Smooth muscle cell (in vitro differentiated cells): ENCODE data around the gene BORCS6. TPM values are rescaled to one million over a fixed set of nuclear protein-coding genes. Genes with fewer than 3 reads are reported as not detected.

Source experiments
- DNase-seq: peaks from one replicate; lab custom pipeline; 2025; ENCODE audit not compliant: unreplicated experiment; lab: John Stamatoyannopoulos, UW
- H2AFZ ChIP-seq: fragments of 200-600 bp; sonication (generic); 2 replicates; pipeline ENCODE4 v1.6.0; 2016; ENCODE audit warnings: antibody characterized with exemption, low read depth, mild to moderate bottlenecking
- H3F3A ChIP-seq: fragments of 200-600 bp; sonication (generic); 2 replicates; pipeline ENCODE4 v1.6.0; 2017; ENCODE audit warnings: antibody characterized with exemption, low read depth
- H3K27ac ChIP-seq: fragments of 200-600 bp; sonication (generic); 2 replicates; pipeline ENCODE4 v1.5.1; 2016; ENCODE audit warnings: low read depth, mild to moderate bottlenecking
- H3K27me3 ChIP-seq: fragments of 200-600 bp; sonication (generic); 2 replicates; pipeline ENCODE4 v1.6.1; 2016; ENCODE audit warnings: low read depth, mild to moderate bottlenecking
- H3K36me3 ChIP-seq: fragments of 200-600 bp; sonication (generic); 2 replicates; pipeline ENCODE4 v1.5.1; 2016; ENCODE audit warnings: low read depth
- H3K4me1 ChIP-seq: fragments of 200-600 bp; sonication (generic); 2 replicates; pipeline ENCODE4 v1.5.1; 2016; ENCODE audit warnings: low read depth
- H3K4me2 ChIP-seq: fragments of 200-600 bp; sonication (generic); 2 replicates; pipeline ENCODE4 v1.6.0; 2016; ENCODE audit warnings: mild to moderate bottlenecking
- H3K4me3 ChIP-seq: fragments of 200-600 bp; sonication (generic); 2 replicates; pipeline ENCODE4 v1.5.1; 2016; ENCODE audit warnings: mild to moderate bottlenecking
- H3K79me2 ChIP-seq: fragments of 200-600 bp; sonication (generic); 2 replicates; pipeline ENCODE4 v1.6.0; 2016; ENCODE audit warnings: low read depth, mild to moderate bottlenecking
- H3K9ac ChIP-seq: fragments of 200-600 bp; sonication (generic); 2 replicates; pipeline ENCODE4 v1.6.0; 2016; ENCODE audit warnings: low read depth
- H3K9me3 ChIP-seq: fragments of 200-600 bp; sonication (generic); replicated peaks from 2 replicates; pipeline ENCODE4 v1.5.1; 2016; ENCODE audit warnings: low read depth
- H4K20me1 ChIP-seq: fragments of 200-600 bp; sonication (generic); 2 replicates; pipeline ENCODE4 v1.6.0; 2016; ENCODE audit warnings: low read depth
- CTCF ChIP-seq: fragments of 200-600 bp; sonication (generic); IDR thresholded peaks from 2 replicates; pipeline ENCODE4 v1.5.1; 2017; ENCODE audit warnings: borderline replicate concordance, mild to moderate bottlenecking, antibody characterized with exemption; ENCODE audit not compliant: insufficient read depth, poor library complexity, severe bottlenecking
- WGBS: methylation state at CpG from one replicate; pipeline ENCODE4 v1.1.7; 2016; ENCODE audit warnings: low lambda C conversion rate; 5-methylcytosine and 5-hydroxymethylcytosine counted together
- microRNA counts: library from miRNA; unstranded; fragments of <30 nt; microRNA quantifications from one replicate; lab custom pipeline; 2016
- microRNA-seq: library from miRNA; unstranded; fragments of <30 nt; microRNA quantifications from one replicate; pipeline ENCODE4, GENCODE V29; 2016; ENCODE audit warnings: borderline number of aligned reads
- polyA plus RNA-seq: library from polyadenylated mRNA; unstranded; fragments of >200 nt; fragmentation: Nextera tagmentation; extraction: Ambion mirVana; gene quantifications from 2 replicates; pipeline ENCODE4 v1.2.1, GENCODE V29; 2016
- total RNA-seq: library from RNA; depleted of rRNA; stranded (reverse); fragments of >200 nt; gene quantifications from 2 replicates; pipeline ENCODE4 v1.2.3, GENCODE V29; 2014

Gene BORCS6
- total and polyA plus RNA-seq, 2 experiments from 2014 or later, result 3.2 to 6.3 TPM

GRCh38 chr17:8140065-8141029 is 49.6 kb downstream of the BORCS6 start:
- Histone ChIP-seq H3K27ac (no peak overlapping the region), H3F3A (peaks cover 21% of the 10 kb centered on the region), H3K4me1 (no peaks in the 10 kb centered on the region), H3K4me2 (no peak overlapping the region), H3K27me3 (no peaks in the 10 kb centered on the region), H3K79me2 (no peaks in the 10 kb centered on the region), H3K9me3 (no peaks in the 10 kb centered on the region), H4K20me1 (peaks cover 41% of the 10 kb centered on the region), H3K9ac (no peak overlapping the region), H3K4me3 (no peak overlapping the region), H2AFZ (no peak overlapping the region), H3K36me3 (no peaks in the 10 kb centered on the region)
- WGBS, result 91% methylated on average over 18 of the region's 18 CpGs
- DNase-seq, result no peak
- TF ChIP-seq CTCF, result no peak

GRCh38 chr17:8138672-8139371 is 51.2 kb downstream of the BORCS6 start:
- TF ChIP-seq CTCF, result peak; percentile 78
- no peak overlapping the region for H2AFZ ChIP-seq
- H4K20me1 ChIP-seq, result peaks cover 28% of the 10 kb centered on the region
- no peaks in the 10 kb centered on the region for H3K27me3 ChIP-seq
- no peaks in the 10 kb centered on the region for H3K9me3 ChIP-seq
- H3K79me2 ChIP-seq, result no peaks in the 10 kb centered on the region
- H3K4me3 ChIP-seq, result peak overlapping the region; percentile 54
- H3K36me3 ChIP-seq, result no peaks in the 10 kb centered on the region
- H3K9ac ChIP-seq, result peak overlapping the region; percentile 23
- peak overlapping the region; percentile 85 for H3K4me2 ChIP-seq
- peak; percentile 86 for DNase-seq
- H3K4me1 ChIP-seq, result no peaks in the 10 kb centered on the region
- WGBS, result 1% methylated on average over 46 of the region's 46 CpGs
- H3F3A ChIP-seq, result peaks cover 21% of the 10 kb centered on the region
- peak overlapping the region; percentile 74 for H3K27ac ChIP-seq

GRCh38 chr17:8138374-8138671 is 51.7 kb downstream of the BORCS6 start:
- no peak for DNase-seq
- no peaks in the 10 kb centered on the region for H3K79me2 ChIP-seq
- no peaks in the 10 kb centered on the region for H3K36me3 ChIP-seq
- peak overlapping the region; percentile 47 for H3K4me3 ChIP-seq
- peak overlapping the region; percentile 25 for H3K9ac ChIP-seq
- H3K4me2 ChIP-seq, result peak overlapping the region; percentile 85
- TF ChIP-seq CTCF, result no peak
- WGBS, result 2% methylated on average over 7 of the region's 7 CpGs
- H3K9me3 ChIP-seq, result no peaks in the 10 kb centered on the region
- H3K27me3 ChIP-seq, result no peaks in the 10 kb centered on the region
- peaks cover 21% of the 10 kb centered on the region for H3F3A ChIP-seq
- H3K27ac ChIP-seq, result peak overlapping the region; percentile 46
- no peak overlapping the region for H2AFZ ChIP-seq
- peaks cover 27% of the 10 kb centered on the region for H4K20me1 ChIP-seq
- no peaks in the 10 kb centered on the region for H3K4me1 ChIP-seq

MicroRNA genes within 50 kb of the gene (microRNA counts, 767-probe panel; counts per million panel counts)
- 183 counts per million for microRNA hsa-miR-4521 (lab: Ali Mortazavi, UCI)

Small RNA genes lying within 50 kb of the gene (microRNA-seq; reads per million reads assigned to microRNA genes)
- gene MIR4521 (24.0 reads per million, percentile 32 among the genes with 10 or more reads in this experiment), gene MIR6883 (not detected)

Other genes with a start within 250 kb of the BORCS6 start
- gene GUCY2D, start 187.6 kb downstream of the BORCS6 start, total RNA-seq, result 0.09 TPM in 1 of 2 replicates, not detected in the other
- 0.30 and 0.57 TPM in 2 replicates for gene GUCY2D, start 187.6 kb downstream of the BORCS6 start, polyA plus RNA-seq
- 0.18 and 0.27 TPM in 2 replicates for gene ALOX15B, start 151.1 kb downstream of the BORCS6 start, total RNA-seq
- gene ALOX15B, start 151.1 kb downstream of the BORCS6 start, polyA plus RNA-seq, result 0.69 and 1.1 TPM in 2 replicates
- 4.7 and 4.9 TPM in 2 replicates for gene ALOX12B, start 102.5 kb downstream of the BORCS6 start, total RNA-seq
- 3.0 and 3.7 TPM in 2 replicates for gene ALOX12B, start 102.5 kb downstream of the BORCS6 start, polyA plus RNA-seq
- gene ALOXE3, start 71.7 kb downstream of the BORCS6 start, total RNA-seq, result 1.1 and 1.7 TPM in 2 replicates
- 0.25 and 2.3 TPM in 2 replicates for gene ALOXE3, start 71.7 kb downstream of the BORCS6 start, polyA plus RNA-seq
- gene HES7, start 66.1 kb downstream of the BORCS6 start, total RNA-seq, result not detected in 2 replicates
- not detected in 2 replicates for gene HES7, start 66.1 kb downstream of the BORCS6 start, polyA plus RNA-seq
- 25.8 and 29.0 TPM in 2 replicates for gene PER1, start 37.8 kb downstream of the BORCS6 start, total RNA-seq
- gene PER1, start 37.8 kb downstream of the BORCS6 start, polyA plus RNA-seq, result 55.2 and 85.9 TPM in 2 replicates
- 5.7 and 8.1 TPM in 2 replicates for gene VAMP2, start 27.2 kb downstream of the BORCS6 start, total RNA-seq
- 20.1 and 28.9 TPM in 2 replicates for gene VAMP2, start 27.2 kb downstream of the BORCS6 start, polyA plus RNA-seq
- 66.7 and 88.4 TPM in 2 replicates for gene TMEM107, start 13.8 kb downstream of the BORCS6 start, total RNA-seq
- gene TMEM107, start 13.8 kb downstream of the BORCS6 start, polyA plus RNA-seq, result 36.0 and 36.5 TPM in 2 replicates
- gene AURKB, start 20.4 kb upstream of the BORCS6 start, total RNA-seq, result 10.5 and 16.6 TPM in 2 replicates
- 31.7 and 33.5 TPM in 2 replicates for gene AURKB, start 20.4 kb upstream of the BORCS6 start, polyA plus RNA-seq
- gene CTC1, start 57.9 kb upstream of the BORCS6 start, total RNA-seq, result 1.4 and 3.8 TPM in 2 replicates
- gene CTC1, start 57.9 kb upstream of the BORCS6 start, polyA plus RNA-seq, result 1.8 and 6.0 TPM in 2 replicates
- 9.9 and 22.1 TPM in 2 replicates for gene PFAS, start 59.1 kb upstream of the BORCS6 start, total RNA-seq
- 10.4 and 12.8 TPM in 2 replicates for gene PFAS, start 59.1 kb upstream of the BORCS6 start, polyA plus RNA-seq
- gene RANGRF, start 98.5 kb upstream of the BORCS6 start, total RNA-seq, result 10.1 and 13.4 TPM in 2 replicates
- gene RANGRF, start 98.5 kb upstream of the BORCS6 start, polyA plus RNA-seq, result 36.0 and 44.9 TPM in 2 replicates
- 0.90 and 1.6 TPM in 2 replicates for gene SLC25A35, start 105.2 kb upstream of the BORCS6 start, total RNA-seq
- gene SLC25A35, start 105.2 kb upstream of the BORCS6 start, polyA plus RNA-seq, result 2.1 and 2.6 TPM in 2 replicates
- gene ARHGEF15, start 120.1 kb upstream of the BORCS6 start, total RNA-seq, result not detected in 2 replicates
- gene ARHGEF15, start 120.1 kb upstream of the BORCS6 start, polyA plus RNA-seq, result 0.11 TPM in 1 of 2 replicates, not detected in the other
- not detected in 2 replicates for gene ODF4, start 149.7 kb upstream of the BORCS6 start, total RNA-seq
- gene ODF4, start 149.7 kb upstream of the BORCS6 start, polyA plus RNA-seq, result not detected in 2 replicates
- gene RPL26, start 193.0 kb upstream of the BORCS6 start, total RNA-seq, result 3,019 and 3,533 TPM in 2 replicates
- gene RPL26, start 193.0 kb upstream of the BORCS6 start, polyA plus RNA-seq, result 367 and 426 TPM in 2 replicates
- 0.54 and 1.6 TPM in 2 replicates for gene RNF222, start 207.6 kb upstream of the BORCS6 start, total RNA-seq
- gene RNF222, start 207.6 kb upstream of the BORCS6 start, polyA plus RNA-seq, result 0.32 and 0.49 TPM in 2 replicates
- 103 and 111 TPM in 2 replicates for gene NDEL1, start 245.7 kb upstream of the BORCS6 start, total RNA-seq
- 82.0 and 82.6 TPM in 2 replicates for gene NDEL1, start 245.7 kb upstream of the BORCS6 start, polyA plus RNA-seq